ENCODE measurements around the gene IFNL4.

Gene IFNL4

DNA sequence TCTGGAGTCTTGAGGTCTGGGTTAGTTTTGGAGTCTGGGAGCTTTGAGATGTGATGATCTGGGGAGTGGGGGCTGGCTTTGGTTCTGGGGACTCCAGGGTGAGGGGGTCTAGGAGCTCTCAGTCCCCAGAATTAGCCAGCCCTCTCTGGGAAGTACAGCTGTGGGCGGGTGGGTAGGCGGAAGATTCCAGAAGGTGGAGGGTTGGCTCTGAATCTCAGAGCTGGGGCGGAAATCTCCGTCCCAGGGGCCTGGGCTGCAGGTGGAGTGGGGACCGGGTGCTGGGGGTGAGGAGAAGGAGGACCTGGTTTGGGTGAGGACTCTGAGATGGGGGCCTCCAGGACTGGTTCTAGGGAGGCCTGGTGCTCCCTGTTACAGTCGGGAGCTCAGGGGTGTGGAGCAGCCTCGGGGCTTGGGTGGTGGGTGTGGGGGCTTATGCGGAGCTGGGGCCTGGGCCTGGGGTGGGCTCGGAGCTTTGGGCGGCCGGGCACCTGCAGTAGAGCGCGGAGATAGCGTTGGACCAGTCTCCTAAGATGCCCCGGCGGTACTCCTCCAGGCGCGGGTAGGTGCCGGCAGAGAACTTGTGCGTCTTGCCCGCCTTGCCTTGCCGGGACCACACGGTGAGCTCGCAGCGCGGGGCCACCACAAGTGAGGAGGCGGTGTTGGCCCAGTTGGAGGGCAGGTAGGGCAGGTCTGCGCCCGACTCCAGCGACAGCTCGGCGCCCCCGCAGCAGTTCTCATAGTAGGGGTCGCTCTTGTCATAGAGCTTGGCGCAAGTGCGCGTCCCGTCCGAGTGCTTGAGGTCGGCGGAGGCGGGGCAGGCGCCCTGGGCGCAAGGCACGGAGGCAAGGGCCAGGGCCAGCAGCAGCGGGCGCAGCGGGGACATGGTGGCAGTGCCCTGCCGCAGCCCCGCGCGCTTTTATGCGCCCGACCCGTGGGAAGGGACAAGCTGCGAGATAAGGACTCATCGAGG is 45.0 kb downstream of the IFNL4 start, which contains the start of gene SYCN:
Gene SYCN, minus strand, starts transcription at position 892 of the 970 bp plus-strand sequence. Its CDS starts 9 bp downstream, at position 883.
- DNase-seq (ENCODE audit: low read depth) = no peak
- TF ChIP-seq CTCF (conservative IDR thresholded peaks at IDR 0.05; ENCODE audit: low read depth, low read length) = no peak
- no peak within 1 kb of the TSS for H3K4me3 ChIP-seq (ENCODE audit: low read depth, low read length)

- H3K4me3 ChIP-seq (ENCODE audit: low read depth, low read length) = no peak overlapping the region
- TF ChIP-seq CTCF (conservative IDR thresholded peaks at IDR 0.05; ENCODE audit: low read depth, low read length) = no peak
- no peak for DNase-seq (ENCODE audit: low read depth)
Observed at GRCh38 chr19:39202998-39203355, 45.7 kb downstream of the IFNL4 start.

GRCh38 chr19:39200803-39201115 is 47.9 kb downstream of the IFNL4 start:
- no peak for DNase-seq (ENCODE audit: low read depth)
- TF ChIP-seq CTCF (conservative IDR thresholded peaks at IDR 0.05; ENCODE audit: low read depth, low read length) = no peak
- no peak overlapping the region for H3K4me3 ChIP-seq (ENCODE audit: low read depth, low read length)

- TF ChIP-seq CTCF (conservative IDR thresholded peaks at IDR 0.05; ENCODE audit: low read depth, low read length) = no peak
- no peak overlapping the region for H3K4me3 ChIP-seq (ENCODE audit: low read depth, low read length)
Observed at GRCh38 chr19:39200066-39200802, 48.4 kb downstream of the IFNL4 start.

GRCh38 chr19:39199025-39199424 is 49.6 kb downstream of the IFNL4 start:
- no peak overlapping the region for H3K4me3 ChIP-seq (ENCODE audit: low read depth, low read length)
- TF ChIP-seq CTCF (conservative IDR thresholded peaks at IDR 0.05; ENCODE audit: low read depth, low read length) = no peak
- DNase-seq (ENCODE audit: low read depth) = peak; percentile 37

More at GRCh38 chr19:39200066-39200802, 48.4 kb downstream of the IFNL4 start:
- no peak for DNase-seq (ENCODE audit: low read depth)

DNA sequence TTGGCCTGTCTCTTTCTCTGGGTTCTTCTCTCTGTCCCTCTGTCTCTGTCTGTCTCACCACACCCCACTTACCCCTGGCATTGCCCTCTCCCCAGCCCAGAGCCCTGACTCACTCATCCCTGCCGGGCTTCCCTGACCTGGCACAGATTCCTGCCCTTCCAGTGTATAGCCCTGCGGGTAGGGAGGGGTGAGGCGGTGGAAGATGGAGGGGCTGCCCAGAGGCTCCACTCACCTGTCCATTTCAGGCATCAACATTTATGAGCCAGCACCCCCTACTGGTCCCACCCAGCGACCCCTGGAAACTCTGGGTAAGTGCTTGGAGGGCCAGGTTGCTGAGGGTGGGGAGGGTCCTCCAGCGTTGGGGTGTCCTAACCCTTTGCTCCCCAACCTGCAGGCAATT is 50.8 kb downstream of the IFNL4 start:
- no peak for DNase-seq (ENCODE audit: low read depth)
- H3K4me3 ChIP-seq (ENCODE audit: low read depth, low read length) = no peak overlapping the region
- TF ChIP-seq CTCF (conservative IDR thresholded peaks at IDR 0.05; ENCODE audit: low read depth, low read length) = no peak

All from choroid plexus epithelial cell (primary cell).